ENCODE results near the gene AP5Z1. TPM values are rescaled to one million over a fixed set of nuclear protein-coding genes. Genes with fewer than 3 reads are reported as not detected.

The AP5Z1 gene
- total RNA-seq, 1 experiment from 2014 or later, result 38.3 TPM

DNA sequence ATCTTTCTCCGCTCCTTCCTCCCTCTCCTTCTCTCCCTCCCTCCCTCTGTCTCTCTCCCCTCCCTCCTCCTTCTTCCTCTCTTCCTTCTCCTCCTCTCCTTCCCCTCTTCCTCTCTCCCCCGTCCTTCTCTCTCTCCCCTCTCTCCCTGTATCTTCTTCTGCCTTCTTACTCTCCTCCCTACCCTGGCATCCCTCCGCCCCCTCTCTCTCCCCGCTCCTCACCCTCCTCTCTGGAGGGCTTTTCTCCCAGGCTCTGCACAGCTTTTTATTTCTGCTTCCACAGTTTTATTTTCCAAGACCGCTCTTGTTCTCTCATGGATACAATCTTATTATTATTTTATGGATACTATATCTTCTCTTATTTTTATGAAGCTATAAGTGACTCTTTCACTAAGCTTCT, 32.6 kb downstream of the AP5Z1 start:
- peaks cover 12% of the 10 kb centered on the region for H3K27me3 Mint-ChIP-seq (ENCODE audit: low read depth)
- H3K9me3 Mint-ChIP-seq, result peaks cover 1 to 5% of the 10 kb centered on the region in 2 experiments; a peak in 2 of 5 replicates
- Histone ChIP-seq H4K8ac (replicated peaks; ENCODE audit: insufficient read length, low read depth, low read length) (no peak overlapping the region), H2BK20ac (ENCODE audit: low read depth, low read length, poor library complexity, severe bottlenecking) (no peak overlapping the region), H3K27ac (ENCODE audit: insufficient read length, low read depth, low read length) (no peak overlapping the region), H3K27me3 (ENCODE audit: insufficient read depth, low read length) (no peaks in the 10 kb centered on the region), H3K4me2 (ENCODE audit: insufficient read depth, insufficient read length, low read length) (no peak overlapping the region), H2AFZ (ENCODE audit: low read length) (no peak overlapping the region), H3K23me2 (ENCODE audit: insufficient read length, low read depth, low read length, poor library complexity, severe bottlenecking) (no peaks in the 10 kb centered on the region), H3K9me3 (ENCODE audit: control insufficient read depth, low read depth, low read length) (no peaks in the 10 kb centered on the region), H2BK15ac (ENCODE audit: low read depth, low read length) (no peak overlapping the region), H3K4me1 (ENCODE audit: insufficient read depth, low read length) (no peaks in the 10 kb centered on the region), H3K79me1 (ENCODE audit: insufficient read depth, low read depth, low read length, poor library complexity, severe bottlenecking) (no peaks in the 10 kb centered on the region), H3K79me2 (ENCODE audit: insufficient read depth, low read length) (no peaks in the 10 kb centered on the region), H4K20me1 (ENCODE audit: control insufficient read depth, insufficient read depth, insufficient read length) (no peaks in the 10 kb centered on the region), H2AK5ac (ENCODE audit: insufficient read length, low read length) (no peak overlapping the region), H3K23ac (ENCODE audit: insufficient read length, low read depth, low read length) (no peak overlapping the region), H3K9ac (ENCODE audit: extremely low read depth, insufficient read length, low read length) (no peak overlapping the region), H3K18ac (ENCODE audit: insufficient read length, low read depth, low read length) (no peak overlapping the region), H4K91ac (ENCODE audit: insufficient read length, low read depth, low read length) (no peak overlapping the region), H3K4ac (ENCODE audit: low read depth, low read length) (no peak overlapping the region), H3K56ac (ENCODE audit: insufficient read length, low read depth, low read length) (no peak overlapping the region), H2BK12ac (ENCODE audit: insufficient read length, low read depth, low read length) (no peak overlapping the region), H2BK5ac (ENCODE audit: insufficient read length, low read length) (no peak overlapping the region), H3T11ph (ENCODE audit: low read length) (no peak overlapping the region), H4K5ac (ENCODE audit: insufficient read length, low read depth, low read length) (no peak overlapping the region), H3K14ac (ENCODE audit: insufficient read depth, low read length) (no peak overlapping the region), H2BK120ac (ENCODE audit: low read depth, low read length, poor library complexity, severe bottlenecking) (no peak overlapping the region)
- no peak overlapping the region; a peak in 1 of 5 replicates for H3K4me3 Mint-ChIP-seq
- no CpG with 5 or more reads among the region's 5 CpGs for WGBS (ENCODE audit: extremely low coverage, insufficient read length, low lambda C conversion rate)
- no peak overlapping the region for H3K27ac Mint-ChIP-seq
- H3K4me1 Mint-ChIP-seq, result peaks cover 6 to 20% of the 10 kb centered on the region in 2 experiments
- DNase-seq, result no peak
- H3K36me3 Mint-ChIP-seq (ENCODE audit: insufficient read depth in 1 of 3, low read depth in 3 of 3), result peaks cover 0 to 6% (median 0%) of the 10 kb centered on the region in 3 experiments; a peak in 1 of 7 replicates
- TF ChIP-seq, protein P1, sequence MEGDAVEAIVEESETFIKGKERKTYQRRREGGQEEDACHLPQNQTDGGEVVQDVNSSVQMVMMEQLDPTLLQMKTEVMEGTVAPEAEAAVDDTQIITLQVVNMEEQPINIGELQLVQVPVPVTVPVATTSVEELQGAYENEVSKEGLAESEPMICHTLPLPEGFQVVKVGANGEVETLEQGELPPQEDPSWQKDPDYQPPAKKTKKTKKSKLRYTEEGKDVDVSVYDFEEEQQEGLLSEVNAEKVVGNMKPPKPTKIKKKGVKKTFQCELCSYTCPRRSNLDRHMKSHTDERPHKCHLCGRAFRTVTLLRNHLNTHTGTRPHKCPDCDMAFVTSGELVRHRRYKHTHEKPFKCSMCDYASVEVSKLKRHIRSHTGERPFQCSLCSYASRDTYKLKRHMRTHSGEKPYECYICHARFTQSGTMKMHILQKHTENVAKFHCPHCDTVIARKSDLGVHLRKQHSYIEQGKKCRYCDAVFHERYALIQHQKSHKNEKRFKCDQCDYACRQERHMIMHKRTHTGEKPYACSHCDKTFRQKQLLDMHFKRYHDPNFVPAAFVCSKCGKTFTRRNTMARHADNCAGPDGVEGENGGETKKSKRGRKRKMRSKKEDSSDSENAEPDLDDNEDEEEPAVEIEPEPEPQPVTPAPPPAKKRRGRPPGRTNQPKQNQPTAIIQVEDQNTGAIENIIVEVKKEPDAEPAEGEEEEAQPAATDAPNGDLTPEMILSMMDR (conservative IDR thresholded peaks at IDR 0.05), result no peak

All from H9 (cell line).